HG03439 (cell line): ENCODE data around the gene LRRC4B.

Experiments used
- ATAC-seq: cut with Tn5 transposase; IDR thresholded peaks from one replicate; pipeline ENCODE4 v1.9.1; 2021; ENCODE audit warnings: mild to moderate bottlenecking, moderate library complexity; ENCODE audit not compliant: unreplicated experiment

The LRRC4B gene

DNA sequence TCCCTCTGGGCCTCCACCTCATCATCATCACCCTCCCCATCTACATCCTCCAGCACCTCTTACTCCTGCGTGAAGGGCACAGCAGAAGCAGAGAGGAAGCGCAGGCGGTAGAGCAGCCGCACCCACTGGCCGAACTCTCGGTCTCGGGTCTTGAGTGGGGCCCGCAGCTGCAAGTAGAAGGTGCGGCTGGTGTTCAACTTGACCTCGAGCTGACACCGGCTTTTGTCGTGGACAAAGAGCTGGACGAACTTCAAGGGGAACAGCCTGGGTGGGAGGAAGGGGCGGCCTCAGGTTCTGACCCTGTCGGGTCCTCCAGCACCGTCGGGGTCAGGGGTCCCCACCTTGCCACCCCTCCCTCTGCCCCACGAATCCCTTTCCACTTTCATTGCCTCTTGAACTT lies 100.7 kb downstream of the LRRC4B start:
- ATAC-seq: no peak
